22Rv1 (cell line): Measurements from ENCODE around the gene ABCA12.

Experiments used
- H3K27ac ChIP-seq: fragments of 450-650 bp; 2 replicates; pipeline ENCODE4 v1.5.1; 2017
- ZFX ChIP-seq: fragments of 450-650 bp; IDR thresholded peaks from 2 replicates; pipeline ENCODE4 v1.6.1; 2017; ENCODE audit warnings: antibody characterized with exemption, borderline replicate concordance
- TF ChIP-seq, protein P1 (sequence below): fragments of 450-650 bp; IDR thresholded peaks from 2 replicates; pipeline ENCODE4 v1.5.1; 2017; ENCODE audit warnings: mild to moderate bottlenecking

Gene ABCA12

DNA sequence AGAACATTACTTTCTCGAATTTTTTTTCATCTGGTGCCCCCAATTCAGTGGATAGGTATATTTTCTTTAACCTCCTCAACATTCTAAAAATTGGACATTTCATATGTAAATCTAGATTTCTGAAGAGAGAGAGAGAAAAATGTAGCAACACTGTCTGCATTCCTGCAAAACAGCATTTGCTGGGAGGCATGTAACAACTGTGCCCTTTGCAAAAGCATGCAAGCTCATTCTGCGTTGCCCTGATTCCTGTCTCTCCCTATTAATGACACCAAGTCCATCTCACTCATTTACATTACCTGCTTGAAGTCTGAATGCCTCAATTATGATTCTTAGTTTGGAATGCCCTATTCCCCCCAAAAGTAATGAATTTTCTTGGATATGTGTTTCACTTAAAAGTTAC lies 249.1 kb downstream of the ABCA12 start:
- TF ChIP-seq ZFX = no peak
- TF ChIP-seq, protein P1, sequence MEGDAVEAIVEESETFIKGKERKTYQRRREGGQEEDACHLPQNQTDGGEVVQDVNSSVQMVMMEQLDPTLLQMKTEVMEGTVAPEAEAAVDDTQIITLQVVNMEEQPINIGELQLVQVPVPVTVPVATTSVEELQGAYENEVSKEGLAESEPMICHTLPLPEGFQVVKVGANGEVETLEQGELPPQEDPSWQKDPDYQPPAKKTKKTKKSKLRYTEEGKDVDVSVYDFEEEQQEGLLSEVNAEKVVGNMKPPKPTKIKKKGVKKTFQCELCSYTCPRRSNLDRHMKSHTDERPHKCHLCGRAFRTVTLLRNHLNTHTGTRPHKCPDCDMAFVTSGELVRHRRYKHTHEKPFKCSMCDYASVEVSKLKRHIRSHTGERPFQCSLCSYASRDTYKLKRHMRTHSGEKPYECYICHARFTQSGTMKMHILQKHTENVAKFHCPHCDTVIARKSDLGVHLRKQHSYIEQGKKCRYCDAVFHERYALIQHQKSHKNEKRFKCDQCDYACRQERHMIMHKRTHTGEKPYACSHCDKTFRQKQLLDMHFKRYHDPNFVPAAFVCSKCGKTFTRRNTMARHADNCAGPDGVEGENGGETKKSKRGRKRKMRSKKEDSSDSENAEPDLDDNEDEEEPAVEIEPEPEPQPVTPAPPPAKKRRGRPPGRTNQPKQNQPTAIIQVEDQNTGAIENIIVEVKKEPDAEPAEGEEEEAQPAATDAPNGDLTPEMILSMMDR = no peak
- H3K27ac ChIP-seq = no peak overlapping the region

DNA sequence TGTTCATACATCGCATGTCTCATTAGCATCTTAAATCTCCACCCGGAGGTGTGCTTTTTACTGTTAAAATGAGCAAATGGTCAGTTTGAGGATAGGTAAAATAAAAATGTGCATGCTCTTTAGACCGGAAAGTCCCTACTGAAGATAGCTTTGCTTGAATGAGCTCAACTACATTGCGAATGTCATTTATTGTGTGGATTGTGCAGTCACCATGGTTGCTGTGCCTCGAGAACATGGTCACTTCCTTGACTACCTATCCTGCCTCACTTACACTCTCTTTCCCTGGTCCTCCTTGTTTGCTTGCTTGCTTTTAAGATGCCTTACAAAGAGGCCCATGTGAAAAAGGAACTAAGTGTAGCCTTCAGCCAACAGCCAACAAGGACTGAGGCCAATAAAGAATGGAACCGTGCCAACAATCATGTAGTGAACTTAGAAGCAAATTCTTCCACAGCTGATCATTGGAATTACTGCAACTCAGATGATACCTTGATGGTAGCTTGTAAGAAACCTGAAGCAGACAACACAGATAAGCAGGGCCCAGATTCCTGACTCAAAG lies 256.7 kb downstream of the ABCA12 start:
- TF ChIP-seq, protein P1 = no peak
- no peak for TF ChIP-seq ZFX

More for the DNA sequence above, 256.7 kb downstream of the ABCA12 start:
- H3K27ac ChIP-seq = no peak overlapping the region
